ENCODE data around the gene STAM2.
"Not testable (repeated sequence)": the region's sequence is repeated elsewhere in the genome, so short reads cannot be mapped to it uniquely, and the experiment has no call there.

Gene STAM2

GRCh38 chr2:152171718-152172117 is 3.8 kb downstream of the STAM2 start:
- DNase-seq = no peak

- DNase-seq = not testable (repeated sequence)
Observed at GRCh38 chr2:152169158-152169557, 6.4 kb downstream of the STAM2 start.

DNA sequence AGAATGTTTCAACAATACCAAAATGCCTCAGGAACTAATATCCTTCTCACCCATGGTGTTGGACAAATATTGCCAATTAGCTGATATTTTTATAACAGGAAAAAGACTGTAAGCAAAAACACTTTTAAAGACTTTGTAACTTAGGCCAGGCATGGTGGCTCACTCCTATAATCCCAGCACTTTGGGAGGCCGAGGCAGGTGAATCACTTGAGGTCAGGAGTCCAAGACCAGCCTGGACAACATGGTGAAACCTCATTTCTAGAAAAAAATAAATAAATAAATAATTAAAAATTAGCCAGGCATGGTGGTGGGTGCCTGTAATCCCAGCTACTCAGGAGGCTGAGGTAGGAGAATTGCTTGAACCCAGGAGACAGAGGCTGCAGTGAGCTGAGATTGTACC is 8.1 kb downstream of the STAM2 start:
- DNase-seq = not testable (repeated sequence)

DNA sequence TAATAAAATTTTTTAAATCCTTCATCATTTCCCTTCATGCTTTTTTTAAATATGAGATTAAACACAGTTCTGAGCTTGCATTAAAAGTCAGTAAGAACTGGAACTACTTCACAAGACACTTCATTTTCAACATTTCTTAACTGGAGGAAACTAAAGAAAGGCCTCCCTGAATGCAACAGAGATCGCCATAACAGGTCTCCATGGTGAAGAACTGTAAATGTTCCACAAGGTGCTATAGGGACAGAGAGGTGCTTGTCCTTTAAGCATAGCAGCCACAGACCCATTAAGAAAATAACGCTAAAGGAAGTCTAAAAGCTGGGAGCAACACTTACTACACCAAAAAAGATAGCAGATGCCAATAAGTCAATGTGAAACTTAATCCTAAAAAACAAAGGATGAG is 8.5 kb downstream of the STAM2 start:
- no peak for DNase-seq

GRCh38 chr2:152166633-152167032 is 8.9 kb downstream of the STAM2 start:
- no peak for DNase-seq

- DNase-seq = no peak
Observed at GRCh38 chr2:152165780-152166179, 9.8 kb downstream of the STAM2 start.

DNA sequence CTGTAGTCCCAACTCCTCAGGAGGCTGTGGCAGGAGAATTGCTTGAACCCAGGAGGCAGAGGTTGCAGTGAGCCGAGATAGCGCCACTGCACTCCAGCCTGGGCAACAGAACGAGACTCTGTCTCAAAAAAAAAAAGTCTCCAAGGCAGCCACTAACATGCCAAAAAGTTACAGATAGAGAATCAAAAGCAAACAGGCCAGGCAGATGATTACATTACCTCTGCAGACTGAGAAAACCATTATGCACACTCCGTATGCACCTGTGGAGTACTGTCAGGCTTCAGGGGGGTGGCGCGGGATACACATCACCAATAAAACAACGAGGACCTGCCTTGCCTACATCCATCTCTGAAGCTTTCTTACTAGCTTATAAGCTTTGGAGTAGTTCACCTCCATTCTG is 10.3 kb downstream of the STAM2 start:
- DNase-seq = no peak

DNA sequence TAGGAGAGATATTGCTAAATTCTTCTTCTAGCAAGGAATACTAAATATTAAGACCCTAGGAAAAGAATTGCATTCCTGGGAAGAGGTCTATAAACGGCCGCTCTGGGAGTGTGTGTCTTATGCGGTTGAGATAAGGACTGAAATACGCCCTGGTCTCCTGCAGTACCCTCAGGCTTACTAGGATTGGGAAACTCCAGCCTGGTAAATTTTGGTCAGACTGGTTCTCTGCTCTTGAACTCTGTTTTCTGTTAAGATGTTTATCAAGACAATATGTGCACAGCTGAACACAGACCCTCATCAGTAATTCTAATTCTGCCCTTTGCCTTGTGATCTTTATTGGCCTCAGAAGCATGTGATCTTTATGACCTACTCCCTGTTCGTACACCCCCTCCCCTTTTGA is 11.9 kb downstream of the STAM2 start:
- DNase-seq = not testable (repeated sequence)

DNA sequence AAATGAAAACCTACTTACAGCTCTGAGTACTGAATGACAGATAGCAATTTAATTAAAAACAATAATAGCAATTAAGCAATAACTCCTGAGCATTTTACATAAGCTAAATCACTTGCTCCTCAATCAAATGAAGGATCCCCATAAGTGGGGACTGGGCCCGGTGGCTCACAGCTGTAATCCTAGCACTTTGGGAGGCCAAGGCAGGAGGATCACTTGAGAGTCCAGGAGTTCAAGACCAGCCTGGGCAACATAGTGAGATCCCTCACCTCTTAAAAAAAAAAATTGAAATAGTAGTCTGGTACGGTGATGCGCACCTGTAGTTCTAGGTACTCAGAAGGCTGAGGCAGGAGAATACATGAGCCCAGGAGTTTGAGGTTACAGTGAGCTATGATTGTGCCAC is 13.4 kb downstream of the STAM2 start:
- no peak for DNase-seq

DNA sequence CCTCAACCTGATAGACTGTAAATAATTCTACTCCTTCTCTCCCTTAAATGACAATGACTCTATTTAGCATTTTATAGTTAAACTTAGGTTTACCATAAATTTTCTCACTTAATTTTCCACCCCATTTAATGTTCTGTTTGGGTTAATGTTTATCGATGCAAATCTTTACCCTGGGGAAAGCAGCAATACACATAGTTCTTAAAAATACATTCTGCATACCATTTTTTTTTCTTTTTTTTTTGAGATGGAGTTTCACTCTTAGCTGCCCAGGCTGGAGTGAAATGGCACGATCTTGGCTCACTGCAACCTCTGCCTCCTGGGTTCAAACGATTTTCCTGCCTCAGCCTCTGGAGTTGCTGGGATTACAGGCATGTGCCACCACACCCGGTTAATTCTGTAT is 14.0 kb downstream of the STAM2 start:
- no peak for DNase-seq

- not testable (repeated sequence) for DNase-seq
Observed at GRCh38 chr2:152160378-152160777, 15.2 kb downstream of the STAM2 start.

GRCh38 chr2:152157253-152157652 is 18.3 kb downstream of the STAM2 start:
- no peak for DNase-seq

- DNase-seq = no peak
Observed at GRCh38 chr2:152155209-152155608, 20.4 kb downstream of the STAM2 start.

DNA sequence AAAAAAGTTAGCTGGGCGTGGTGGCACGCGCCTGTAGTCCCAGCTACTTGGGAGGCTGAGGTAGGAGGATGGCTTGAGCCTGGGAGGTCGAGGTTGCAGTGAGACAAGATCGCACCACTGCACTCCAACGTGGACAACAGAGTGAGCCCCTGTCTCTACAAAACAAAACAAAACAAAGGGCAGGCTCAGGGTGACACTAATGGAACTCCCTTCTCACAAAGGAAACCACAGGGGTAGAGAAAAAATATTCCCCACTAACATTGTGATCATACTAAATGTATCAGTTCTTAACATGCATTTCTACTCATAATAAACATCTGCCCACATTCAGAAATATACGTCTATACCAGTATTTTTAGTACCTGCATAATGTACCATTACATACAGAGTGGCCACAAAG is 21.1 kb downstream of the STAM2 start:
- no peak for DNase-seq

DNA sequence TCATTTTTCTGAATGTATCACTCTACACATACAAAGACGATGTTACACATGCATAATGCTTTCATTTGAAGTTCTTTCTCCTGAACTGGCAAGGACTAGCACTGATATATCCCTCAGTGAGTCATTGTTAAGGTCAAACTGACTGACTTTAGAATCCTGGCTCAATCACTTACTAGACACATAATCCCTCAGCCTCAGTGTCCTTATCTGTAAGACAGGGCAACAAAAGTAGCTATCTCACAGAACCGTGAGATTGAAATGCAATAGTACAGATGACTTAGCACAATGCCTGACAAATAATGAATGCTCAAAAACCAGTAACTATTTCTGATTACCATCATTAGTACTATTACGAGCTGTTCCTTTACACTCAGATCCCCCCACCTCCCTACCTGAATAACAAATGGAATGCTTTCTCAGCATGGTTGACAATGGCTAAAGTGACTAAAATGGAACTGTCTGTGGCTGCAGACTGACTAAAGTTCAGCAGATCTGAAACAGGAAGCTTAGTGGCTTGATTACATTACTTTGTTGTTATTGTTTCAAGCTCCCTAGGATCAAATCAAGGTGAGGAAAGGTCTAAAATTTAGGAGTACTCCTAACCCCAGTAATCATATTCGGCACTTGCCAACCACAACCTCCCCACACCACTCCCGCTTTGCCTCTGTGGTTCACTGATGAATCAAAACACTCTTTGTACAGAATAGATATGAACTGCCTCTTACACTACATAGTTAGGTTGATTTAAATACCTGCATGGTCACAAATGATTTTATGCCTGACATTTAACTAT is 40.9 kb downstream of the STAM2 start:
- DNase-seq = no peak

DNA sequence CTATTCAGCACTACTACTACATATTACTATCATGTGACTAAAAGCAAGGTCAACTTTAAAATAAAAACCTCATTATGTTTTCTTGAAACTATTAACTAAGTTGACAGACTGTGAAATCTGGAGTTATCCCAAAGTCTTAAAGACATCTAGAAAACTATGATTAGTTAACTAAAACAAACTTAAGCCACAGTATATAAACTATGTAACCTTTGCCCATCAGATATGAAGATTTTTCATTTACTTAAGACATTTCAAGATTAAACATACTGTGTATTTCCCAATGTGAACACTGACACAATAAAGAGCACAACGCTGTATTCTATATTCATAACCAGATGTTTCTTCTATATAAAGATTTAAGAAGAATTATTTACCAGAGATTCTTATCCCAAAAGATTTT is 43.3 kb downstream of the STAM2 start:
- no peak for DNase-seq

- no peak for DNase-seq
Observed at GRCh38 chr2:152127628-152128027, 47.9 kb downstream of the STAM2 start.

DNA sequence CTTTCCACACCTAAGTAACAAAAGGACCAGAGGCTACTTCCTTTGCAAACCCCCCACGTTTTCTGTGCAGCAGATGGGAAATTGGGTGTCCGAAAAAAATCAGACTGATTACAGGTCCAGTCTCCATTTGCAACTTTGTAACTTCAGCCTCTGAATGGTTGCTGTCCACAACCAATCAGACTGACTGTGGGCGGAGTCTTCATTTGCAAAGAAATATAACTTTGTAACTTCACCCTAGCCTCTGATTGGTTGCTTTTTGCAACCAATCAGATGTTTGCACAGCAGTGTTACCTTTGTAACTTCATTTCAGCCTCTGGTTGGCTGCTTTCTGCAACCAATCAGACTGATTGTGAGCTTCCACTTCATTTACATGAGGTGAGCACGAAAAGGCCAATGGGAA is 48.9 kb downstream of the STAM2 start:
- DNase-seq = no peak

GRCh38 chr2:152122161-152122560 is 53.4 kb downstream of the STAM2 start:
- DNase-seq = no peak

- DNase-seq = no peak
Observed at GRCh38 chr2:152120430-152120829, 55.1 kb downstream of the STAM2 start.

GRCh38 chr2:152115952-152116351 is 59.6 kb downstream of the STAM2 start:
- DNase-seq = no peak

DNA sequence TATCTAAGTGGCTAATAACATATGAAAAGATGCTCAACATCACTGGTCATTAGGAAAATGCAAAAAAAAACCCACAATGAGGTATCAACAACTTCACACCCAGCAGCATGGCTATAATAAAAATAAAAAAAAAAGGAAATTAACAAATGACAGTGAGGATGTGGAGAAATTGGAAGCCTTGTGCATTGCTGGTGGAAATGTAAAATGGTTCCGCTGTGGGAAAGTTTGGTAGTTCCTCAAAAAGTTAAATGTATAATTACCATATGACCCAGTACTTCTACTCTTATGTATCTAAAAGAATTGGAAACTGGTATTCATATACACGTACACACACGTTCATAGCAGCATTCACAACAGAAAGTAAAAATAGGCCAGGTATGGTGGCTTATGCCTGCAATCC is 61.2 kb downstream of the STAM2 start:
- no peak for DNase-seq

DNA sequence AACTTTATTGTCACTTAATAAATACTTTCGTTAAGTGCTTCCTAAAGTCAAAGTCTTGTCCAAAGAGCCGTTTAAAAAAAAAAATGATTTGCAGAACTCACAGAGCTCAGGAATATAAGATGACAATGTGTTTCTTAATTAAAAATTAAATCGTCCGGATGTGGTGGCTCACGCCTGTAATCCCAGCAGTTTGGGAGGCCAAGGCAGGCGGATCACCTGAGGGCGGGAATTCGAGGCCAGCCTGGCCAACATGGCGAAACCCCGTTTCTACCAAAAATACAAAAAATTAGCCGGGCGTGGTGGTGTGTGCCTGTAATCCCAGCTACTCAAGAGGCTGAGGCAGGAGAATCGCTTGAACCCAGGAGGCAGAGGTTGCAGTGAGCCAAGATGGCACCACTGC is 68.4 kb downstream of the STAM2 start:
- DNase-seq = not testable (repeated sequence)

GRCh38 chr2:152106464-152106863 is 69.1 kb downstream of the STAM2 start:
- DNase-seq = no peak

- DNase-seq = no peak
Observed at GRCh38 chr2:152103271-152103670, 72.3 kb downstream of the STAM2 start.

All from COR-L47 (cell line).